HG03457 (cell line): ENCODE data around the gene GRHL1.

Experiments used
- ATAC-seq: cut with Tn5 transposase; IDR thresholded peaks from one replicate; pipeline ENCODE4 v1.9.1; 2021; ENCODE audit warnings: moderate number of reproducible peaks; ENCODE audit not compliant: unreplicated experiment

GRHL1 gene

DNA sequence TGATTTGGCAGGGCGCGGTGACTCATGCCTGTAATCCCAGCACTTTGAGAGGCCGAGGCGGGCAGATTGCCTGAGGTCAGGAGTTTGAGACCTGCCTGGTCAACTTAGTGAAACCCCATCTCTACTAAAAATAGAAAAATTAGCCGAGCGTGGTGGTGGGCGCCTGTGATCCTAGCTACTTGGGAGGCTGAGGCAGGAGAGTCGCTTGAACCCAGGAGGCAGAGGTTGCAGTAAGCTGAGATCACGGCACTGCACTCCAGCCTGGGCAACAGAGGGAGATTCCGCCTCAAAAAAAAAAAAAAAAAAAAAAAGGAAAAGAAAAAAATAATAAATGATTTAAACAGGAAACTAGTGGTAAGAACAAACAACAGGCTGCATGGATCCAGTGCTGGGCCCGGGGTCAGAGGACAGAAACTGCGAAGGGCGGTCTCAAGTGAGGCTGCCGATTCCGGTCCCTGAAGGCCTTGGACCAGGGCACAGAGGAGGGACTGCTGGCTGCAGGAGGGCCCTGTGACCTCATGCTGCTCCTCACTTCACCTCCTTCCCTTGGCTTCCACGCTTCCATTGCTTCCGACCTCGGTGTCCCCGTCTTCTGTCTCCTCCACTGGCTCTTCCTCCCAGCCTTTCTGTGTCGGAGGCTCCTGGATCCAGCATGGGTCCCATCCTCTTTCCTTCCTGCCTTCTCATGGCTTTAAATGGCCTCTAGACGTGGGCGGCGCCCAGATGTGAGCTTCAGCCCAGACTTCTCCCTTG is 2.1 kb upstream of the GRHL1 start:
- ATAC-seq, result no peak

DNA sequence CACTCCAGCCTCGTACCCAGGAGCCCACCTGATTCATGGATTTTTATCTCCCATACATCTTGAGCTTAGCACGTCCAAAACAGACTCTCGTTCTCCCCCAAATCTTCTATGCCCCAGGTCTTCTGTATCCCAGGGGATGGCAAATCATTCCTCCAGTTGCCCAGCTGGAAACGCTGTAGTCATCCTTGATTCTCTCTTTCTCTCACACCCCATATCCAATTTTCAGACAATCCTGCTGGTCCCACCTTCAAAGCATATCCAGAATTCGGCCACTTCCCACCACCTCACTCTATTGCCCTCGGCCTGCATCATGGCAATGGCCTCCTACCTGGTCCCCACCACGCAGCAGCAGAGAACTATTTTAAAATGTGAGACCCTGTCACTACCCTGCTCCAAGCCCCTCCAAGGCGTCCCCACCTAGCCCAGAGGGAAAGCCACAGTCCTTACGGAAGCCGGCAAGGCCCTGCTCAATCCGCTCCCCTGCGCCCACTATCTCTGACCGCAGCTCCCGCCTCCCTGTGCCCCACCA is 1.4 kb upstream of the GRHL1 start:
- no peak for ATAC-seq

DNA sequence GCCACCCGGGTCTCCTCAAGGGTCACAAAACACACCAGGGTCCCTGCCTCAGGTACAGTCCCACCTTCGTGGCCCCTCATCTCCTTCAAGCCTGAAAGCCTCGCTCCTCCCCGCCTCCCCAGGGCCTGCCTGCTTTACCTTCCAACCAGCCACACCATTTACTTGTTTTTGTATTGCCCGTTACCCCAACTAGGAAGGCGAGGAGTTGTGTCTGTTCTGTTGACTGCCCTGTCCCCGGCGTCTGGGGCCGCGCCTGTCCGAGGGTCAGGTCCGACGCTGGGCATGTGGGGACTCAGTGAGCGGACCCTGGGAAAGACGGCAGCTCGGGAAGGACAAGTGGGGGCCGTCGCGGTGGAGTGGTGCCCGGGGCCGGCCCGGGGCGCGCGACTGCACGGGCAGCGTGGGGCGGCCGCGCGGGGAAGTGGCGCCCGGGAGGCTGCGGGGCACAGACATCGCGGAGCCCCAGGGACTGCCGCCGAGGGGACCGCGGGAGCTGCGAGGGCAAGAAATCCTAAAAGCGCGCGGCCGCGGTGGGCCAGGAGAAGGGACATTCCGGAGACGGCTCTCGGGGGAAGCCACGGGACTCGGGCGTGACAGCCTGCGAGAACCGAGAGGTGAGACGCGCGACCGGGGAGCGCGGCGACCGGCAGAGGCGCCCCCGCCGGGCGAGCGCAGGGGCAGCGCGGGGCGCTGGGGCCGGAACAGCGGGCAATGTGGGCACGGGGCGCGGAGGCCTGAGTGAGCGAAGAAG is 797 bp upstream of the GRHL1 start:
- ATAC-seq, result peak; percentile 25

DNA sequence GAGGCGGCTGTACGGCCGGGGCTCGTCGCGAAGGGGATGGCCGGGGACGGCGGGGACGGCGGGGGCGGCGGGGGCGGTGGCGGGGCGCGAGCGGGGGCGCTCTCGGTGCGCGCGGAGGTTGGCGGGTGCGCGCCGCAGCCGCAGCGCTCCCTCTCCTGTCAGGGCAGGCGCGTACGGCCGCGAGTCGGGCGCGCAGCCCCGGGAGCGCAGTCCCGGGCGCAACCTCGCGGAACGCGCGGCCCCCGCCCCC is 296 bp upstream of the GRHL1 start:
- no peak for ATAC-seq

DNA sequence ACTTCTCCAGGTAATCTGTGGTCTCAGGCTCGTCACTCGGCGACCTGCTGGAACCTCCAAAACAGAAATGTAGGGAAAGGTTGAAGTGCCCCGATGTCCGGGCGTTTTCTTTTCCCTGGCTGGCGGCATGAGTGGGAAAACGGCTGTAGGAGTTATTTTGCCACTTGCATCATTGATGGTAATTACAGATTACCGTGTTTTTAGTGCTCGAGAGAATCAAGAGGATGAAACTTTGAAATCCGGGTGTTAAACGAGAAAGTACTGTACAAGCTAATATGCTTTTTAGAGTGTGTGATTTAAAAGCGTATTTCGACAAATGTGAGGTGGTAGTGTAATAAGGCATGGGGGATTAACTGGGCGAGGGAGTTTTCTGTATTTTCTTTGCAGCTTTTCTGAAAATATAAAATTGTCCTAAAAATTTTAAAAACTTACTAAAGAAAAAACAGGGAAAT is 819 bp downstream of the GRHL1 start:
- no peak for ATAC-seq

DNA sequence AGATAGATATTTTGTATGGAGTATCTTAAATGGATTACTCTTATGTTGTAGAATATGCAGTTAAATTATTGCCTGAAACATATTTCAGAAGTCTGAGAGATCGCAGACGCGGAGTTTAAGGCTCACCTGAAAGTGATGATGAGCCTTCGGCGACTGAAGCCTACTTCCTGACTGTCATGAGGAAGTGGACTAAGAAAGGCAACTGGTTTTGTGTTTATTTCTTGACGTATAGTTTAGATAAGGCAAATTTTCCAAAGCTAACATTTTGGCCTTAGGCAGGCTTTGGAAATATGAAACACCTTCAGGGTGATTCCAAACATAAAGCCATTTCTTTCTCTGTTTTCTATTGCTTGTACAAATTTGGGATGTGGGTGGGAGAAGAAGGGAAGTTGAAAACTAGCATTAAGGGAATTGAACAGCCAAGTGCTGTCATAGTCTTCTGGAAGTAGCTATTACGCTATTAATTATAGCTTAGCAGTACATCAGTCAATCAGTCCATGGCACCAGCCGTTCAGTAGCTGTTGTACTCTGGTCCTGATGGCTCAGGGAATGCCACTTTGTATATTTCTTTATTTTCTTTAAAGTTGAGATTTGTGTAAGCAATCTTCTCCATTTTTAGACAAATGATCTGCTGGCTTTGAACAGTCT is 1.5 kb downstream of the GRHL1 start:
- no peak for ATAC-seq

DNA sequence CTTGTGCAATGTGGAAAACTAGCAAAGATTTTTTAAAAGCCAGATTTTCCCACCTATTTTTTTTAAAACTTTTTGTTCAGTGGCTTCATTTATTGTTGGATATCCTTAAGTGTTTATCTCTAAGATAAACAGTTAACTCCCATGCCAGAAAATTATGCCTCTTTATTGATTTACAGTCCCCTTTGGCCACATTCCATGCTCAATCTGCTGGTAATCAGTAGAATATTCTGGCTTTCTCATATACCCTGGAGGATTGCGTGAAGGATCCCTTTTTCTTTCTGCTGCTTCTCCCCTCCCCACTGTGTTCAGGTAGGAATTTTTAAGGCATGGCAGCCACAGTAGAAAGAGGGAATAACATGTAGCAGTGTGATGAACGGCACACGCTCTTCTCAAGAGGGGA is 2.6 kb downstream of the GRHL1 start:
- ATAC-seq, result no peak

DNA sequence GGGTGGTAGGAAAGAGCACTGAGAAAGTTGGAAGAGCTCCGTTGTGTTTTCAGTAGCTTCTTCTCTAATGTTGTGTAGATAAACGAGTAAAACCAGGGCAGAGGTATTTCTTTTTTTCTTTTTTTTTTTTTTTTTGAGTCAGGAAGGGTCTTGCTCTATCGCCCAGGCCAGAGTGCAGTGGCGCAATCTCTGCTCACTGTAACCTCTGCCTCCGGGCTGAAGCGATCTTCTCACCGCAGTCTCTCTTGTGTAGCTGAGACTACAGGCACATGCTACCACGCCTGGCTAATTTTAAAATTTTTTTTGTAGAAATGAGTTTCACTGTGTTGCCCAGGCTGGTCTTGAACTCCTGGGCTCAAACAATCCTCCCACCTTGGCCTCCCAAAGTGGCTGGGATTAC is 6.6 kb downstream of the GRHL1 start:
- ATAC-seq, result no peak

DNA sequence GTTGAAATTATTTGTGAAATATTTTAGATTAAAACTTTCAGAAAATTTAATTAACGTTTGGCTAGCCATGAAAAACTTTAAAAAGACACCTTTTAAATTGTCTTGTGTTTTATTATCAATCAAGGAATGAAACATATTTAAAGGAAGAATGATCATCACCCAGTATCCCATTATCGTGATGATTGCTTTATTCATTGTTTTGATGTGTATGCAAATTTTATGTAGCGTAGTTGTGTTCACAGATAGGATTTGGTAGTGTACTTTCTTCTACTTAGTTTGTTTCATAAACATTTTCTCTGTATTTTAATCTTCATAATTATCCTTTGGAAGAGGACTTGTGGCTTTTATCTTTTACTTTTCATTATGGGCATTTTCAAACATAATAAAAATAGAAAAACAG is 7.8 kb downstream of the GRHL1 start:
- ATAC-seq, result no peak

DNA sequence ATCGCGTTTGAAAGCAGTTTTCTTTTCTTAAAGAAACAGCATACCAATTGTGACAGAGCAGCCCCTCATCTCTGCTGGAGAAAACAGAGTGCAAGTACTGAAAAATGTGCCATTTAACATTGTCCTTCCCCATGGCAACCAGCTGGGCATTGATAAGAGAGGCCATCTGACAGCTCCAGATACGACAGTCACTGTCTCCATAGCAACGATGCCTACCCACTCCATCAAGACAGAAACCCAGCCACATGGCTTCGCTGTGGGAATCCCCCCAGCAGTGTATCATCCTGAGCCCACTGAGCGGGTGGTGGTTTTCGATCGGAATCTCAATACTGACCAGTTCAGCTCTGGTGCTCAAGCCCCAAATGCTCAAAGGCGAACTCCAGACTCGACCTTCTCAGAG is 9.5 kb downstream of the GRHL1 start:
- no peak for ATAC-seq

DNA sequence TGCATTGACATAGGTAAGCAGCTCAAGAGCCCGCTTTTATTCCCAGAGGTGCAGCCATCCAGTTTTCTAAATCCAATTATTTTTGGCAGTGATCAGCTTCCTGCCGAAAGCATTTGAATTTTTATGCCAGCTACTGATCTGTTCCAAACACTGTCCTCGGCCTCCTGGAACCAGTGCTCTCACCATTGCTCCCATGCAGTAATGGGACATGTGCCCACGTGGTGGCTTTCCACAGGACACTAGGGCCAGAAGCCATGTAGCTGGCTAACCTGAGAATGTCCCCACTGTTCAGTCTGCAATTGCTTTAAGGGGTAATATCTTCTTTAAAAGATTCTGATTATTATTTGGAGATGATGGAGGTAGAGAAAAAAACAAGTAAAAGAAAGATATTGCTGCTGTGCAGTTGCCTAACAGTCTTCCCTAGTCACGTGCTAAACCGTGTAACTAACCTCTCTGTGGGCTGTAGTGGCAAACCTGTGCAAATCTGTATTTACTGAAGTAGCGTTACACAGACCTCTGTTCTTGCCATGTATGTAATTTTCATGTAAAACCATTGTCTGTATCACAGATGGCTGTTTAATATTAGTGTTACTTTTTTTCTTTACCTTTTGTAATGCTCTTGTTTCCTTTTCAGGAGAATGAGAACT is 13.0 kb downstream of the GRHL1 start:
- ATAC-seq, result no peak

DNA sequence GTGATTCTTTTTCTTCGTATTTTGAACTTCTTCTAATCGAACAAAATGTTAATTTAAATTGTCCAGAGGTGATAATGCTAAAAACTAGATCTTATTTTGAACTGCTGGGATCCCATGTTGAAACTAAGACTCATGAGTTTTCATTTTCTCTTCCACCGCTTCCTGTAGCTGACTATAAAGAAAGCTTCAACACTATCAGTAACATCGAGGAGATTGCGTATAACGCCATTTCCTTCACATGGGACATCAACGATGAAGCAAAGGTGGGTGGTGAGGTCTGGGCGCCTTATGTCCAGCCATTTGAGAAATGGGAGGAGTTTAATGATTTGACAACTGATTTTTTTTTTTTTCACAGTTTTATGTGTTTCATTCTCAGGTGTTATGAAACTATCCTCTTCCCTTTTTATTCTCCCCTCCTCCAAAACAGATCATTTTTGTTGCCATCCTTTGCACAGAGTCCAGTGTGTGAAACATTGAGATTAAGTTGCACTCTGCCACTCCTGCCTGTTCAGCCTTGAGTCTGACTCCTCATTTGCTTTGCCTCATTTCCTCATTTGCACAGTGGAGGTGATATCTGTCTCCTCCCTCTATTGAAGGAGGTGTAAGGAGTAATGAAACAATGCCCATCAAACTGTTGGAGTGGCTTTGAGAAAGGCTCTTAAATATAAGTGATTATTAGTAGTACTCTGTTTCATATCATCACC is 13.8 kb downstream of the GRHL1 start:
- no peak for ATAC-seq

DNA sequence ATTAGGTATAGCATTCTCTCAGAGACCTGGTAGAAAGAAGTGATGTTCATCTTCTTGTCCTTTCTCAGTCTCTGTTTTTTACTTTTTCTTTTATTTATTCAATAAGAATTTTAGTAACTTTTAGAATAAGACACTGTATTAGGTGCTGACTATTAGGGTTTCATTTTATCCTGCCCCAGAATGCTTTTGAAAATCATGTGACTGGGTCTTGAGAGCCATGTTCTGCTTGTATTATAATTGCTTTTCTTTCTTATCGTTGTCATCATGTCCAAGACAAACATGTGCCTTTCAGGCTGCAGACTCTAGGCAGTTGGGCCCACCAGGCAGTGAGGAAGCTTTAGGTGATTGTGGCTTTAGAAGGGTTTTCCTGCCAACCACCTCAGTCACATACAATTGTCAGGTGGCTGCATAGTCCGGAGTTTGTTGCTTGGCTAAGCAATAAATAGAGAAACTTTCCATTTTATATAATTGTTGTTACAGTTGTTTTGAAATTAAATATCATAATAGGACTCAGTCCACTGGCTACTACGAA is 15.1 kb downstream of the GRHL1 start:
- ATAC-seq, result no peak

DNA sequence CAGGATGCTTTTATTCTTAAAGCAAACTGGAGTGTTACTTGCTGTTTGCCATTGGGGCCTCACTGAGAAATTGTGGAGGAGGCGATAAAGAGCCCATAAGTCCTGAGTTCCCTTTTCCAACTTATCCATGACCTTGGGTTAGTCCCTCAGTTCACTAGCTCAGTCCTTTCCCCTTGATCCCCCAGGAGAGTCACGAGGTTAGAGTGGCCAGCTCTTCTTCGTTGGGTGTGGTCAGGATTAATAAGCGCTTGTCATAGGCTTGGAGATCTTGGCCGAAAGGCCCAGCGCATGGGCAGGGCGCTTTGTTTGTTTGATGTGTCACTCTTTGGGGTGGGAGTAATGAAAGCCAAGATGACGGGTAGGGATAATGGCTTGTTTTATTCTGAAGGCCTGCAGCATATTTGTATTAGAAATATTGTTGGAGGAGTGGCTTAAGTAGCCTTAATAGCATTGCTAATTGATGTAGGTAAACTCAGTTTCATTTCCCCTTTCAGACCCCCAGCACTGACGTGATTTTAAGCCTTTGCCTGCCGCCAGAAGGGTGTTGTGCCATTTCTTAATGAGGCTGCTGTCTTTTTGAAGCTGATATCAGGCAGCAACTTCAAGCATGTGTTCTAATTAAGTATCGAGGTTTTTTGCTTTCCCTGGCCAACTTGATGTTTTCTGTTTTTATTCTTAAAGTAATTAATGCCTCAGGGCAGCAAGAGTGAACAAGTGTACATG is 15.7 kb downstream of the GRHL1 start:
- ATAC-seq, result no peak

DNA sequence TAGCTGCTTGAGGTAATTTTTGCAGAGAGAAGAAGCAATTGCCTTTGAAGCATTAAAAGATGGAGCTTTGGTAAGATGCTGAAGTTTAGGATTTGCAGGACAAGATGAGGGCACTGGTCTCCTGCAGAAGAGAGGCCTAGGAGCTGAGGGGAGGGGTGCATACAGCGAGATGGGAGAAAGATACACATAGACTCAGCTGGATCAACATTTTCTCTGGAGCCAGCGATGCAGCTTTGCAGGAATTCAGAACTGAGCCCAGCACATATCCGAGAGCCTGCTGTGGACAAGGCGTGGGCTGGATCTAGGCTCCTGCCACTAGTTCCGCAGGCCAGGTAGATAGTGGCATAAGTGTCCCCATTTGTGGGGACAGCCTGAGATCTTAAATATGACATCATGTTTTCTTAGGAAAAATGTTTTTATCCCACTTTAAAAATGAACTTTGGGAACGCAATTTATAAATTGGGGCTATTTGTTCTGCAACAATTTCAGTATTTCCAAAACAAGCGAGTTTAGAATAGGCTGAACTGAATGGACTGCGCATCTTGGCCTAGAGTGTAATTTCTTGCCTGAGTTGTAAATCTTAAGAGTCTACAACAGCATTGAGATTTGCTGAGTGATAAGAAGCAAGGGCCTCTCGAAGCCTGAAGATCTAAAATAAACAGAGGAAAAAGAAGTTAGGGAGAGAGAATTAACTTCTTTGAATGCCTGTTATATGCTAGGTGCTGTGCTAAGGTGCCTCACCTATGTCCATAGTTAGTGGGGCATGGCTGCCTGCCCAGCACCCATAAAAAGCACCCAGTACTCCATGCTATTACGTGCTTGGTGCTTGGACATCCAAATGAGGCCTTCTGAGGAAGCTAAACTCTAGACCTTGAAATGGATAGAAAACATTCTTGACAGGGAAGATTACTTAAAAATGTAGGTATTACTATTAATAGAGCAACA is 17.3 kb downstream of the GRHL1 start:
- no peak for ATAC-seq

DNA sequence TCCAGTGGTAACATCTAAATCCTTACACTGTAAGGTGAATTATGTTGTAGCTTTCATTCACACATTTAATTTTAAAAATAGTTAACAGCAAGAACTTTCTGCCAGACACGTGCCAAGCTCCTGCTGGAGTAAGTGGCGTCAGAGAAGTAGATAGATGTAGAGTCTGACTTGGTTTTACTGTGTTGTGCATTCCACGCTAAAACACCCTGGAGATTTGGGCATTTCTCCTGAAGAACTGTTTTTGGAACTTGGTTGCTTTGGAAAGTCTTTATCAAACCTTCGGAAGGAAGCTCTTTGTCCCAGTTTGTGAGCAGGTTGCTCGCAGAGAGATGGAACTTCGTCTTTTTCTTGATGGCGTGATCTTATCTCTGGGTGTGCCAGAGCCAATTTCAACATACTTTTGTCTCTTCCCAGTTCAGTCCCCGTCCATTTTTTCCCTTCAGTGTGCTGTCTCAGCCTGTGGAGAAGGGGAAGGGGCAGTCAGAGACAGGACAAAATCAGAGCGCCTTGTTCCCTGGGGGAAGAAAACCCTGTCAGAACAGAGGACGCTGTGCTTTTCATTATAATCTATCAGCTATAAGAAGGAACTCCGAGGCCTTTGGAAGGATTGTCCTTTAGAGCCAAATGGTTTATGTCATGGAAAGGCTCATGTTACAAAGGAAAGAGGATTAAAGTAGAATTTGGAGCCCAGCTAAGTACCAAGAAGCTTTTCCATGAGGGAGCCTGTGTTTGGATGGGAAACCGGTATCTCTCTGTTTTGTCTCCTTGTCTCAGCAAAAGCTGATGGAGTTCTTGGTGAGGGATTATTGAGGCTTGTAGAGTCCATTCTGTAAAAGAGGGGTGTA is 18.9 kb downstream of the GRHL1 start:
- no peak for ATAC-seq

DNA sequence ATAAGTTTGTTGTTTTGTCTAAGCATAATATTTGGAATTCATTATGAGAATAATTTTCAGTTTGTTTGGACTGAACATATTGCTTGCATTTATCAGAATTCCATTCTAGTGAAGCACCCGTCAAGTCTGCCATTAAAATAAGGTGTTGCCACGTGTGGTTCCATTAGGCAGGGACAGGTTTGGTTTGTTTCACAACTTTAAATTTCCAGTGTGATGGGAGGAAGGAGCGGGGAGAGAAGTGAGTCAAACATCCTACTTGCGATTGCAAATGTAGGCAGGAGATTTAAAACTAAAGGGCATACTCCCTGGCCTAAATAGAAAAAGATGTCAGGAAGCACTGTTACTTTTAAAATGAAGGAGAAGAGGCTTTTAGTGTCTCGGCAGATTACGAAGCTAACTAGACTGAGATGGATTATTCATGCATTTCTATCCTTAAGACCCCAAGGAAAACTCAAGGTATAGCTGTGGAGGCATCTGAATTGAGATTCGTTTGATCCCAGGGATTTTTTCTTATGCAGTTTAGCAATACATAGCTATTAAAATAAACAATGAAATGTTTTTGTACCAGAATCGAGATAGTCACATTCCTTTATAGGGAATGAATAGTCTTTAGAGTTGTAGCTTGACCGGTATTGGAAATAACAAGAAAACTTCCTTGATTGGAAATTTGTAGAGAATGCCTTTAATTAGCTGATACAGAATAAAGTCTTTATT is 19.8 kb downstream of the GRHL1 start:
- no peak for ATAC-seq
